Stimulated activated CD8-positive, alpha-beta memory T cell treated with anti-CD3 and anti-CD28 coated beads, Interleukin-4, amount 100 ng/mL, for 48 hours (primary cell): ENCODE measurements around the gene ZNF546.
"Not testable (repeated sequence)": the region's sequence is repeated elsewhere in the genome, so short reads cannot be mapped to it uniquely, and the experiment has no call there.

Experiments used
- DNase-seq: peaks from one replicate; pipeline ENCODE4 v3.0.0-alpha.2; 2020

Gene ZNF546

DNA sequence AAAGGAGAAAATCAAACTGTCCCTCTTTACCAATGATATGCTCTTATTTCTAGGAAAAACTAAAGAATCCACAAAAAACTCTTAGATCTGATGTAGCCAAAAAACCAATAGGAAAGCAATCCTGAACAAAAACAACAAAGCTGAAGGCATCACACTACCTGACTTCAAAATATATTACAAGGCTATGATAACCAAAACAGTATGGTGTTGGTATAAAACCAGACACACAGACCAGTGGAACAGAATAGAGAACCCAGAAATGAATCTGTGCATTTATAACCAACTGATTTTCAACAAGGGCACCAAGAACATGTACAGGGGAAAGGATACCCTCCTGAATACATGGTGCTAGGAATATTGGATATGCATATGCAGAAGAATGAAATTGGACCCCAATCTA is 9.7 kb upstream of the ZNF546 start:
- DNase-seq: no peak

DNA sequence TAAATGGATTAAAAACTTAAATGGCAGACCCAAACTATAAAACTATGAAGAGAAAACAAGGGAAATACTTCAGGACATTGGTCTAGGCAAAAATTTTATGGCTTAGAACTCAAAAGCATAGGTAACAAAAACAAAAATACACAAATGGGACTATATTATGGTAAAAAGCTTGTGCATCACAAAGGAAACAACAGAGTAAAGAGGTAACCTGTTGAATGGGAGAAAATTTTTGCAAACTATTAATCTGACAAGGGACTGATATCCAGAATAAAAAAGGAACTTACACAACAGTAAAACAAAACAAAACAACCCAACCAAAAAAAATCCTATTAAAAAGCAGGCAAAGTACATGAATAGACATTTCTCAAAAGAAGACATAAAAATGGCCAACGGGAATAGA is 9.3 kb upstream of the ZNF546 start:
- no peak for DNase-seq

DNA sequence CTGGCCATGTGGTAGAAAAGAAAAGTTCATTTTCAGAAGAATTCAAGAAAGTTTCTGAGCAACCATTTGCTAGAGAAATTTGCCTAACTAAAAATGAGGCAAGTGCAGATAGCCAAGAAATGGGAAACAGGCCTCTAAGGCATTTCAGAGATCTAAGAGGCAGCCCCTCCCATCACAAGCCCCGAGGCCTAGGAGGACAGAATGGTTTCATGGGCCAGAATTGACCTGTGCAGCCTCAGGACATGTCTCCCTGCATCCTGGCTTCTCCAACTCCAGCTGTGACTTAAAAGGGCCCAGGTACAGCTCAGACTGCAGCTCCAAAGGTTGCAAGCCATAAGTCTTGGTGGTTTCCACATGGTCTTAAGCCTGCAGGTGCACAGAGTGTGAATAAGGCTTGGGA is 3.3 kb upstream of the ZNF546 start:
- DNase-seq: no peak

DNA sequence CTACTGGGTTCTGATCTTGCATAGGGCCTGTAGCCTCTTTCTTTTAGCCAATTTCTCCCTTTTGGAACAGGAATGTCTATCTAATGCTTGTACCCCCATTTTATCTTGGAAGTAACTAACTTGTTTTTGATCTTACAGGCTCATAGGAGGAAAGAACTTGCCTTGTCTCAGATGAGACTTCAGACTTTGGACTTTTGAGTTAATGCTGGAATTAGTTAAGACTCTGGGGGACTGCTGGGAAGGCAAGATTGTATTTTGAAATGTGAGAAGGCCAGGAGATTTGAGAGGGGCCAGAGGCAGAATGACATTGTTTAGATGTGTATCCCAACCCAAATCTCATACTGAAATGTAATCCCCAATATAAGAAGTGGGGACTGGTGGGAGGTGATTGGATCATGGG is 2.5 kb upstream of the ZNF546 start:
- no peak for DNase-seq

DNA sequence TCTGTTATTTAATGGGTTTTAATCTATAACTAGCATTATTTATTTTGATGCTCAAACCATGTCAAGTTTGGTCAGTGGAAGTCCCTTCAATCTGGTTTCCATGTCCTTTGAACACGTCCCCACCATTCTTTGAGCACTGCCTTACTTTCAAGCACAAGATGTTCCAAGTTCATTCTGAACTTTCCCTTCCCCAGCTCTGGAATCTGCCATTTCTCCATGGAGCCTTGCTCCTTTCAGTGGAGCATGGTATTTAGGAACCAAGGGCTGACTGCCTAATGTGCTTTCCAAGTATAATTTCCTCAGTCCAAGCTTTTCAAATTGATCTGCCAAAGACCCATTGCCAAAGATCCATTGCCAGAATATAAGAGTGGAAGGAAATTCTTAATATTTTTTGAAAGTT is 1.1 kb upstream of the ZNF546 start:
- no peak for DNase-seq

DNA sequence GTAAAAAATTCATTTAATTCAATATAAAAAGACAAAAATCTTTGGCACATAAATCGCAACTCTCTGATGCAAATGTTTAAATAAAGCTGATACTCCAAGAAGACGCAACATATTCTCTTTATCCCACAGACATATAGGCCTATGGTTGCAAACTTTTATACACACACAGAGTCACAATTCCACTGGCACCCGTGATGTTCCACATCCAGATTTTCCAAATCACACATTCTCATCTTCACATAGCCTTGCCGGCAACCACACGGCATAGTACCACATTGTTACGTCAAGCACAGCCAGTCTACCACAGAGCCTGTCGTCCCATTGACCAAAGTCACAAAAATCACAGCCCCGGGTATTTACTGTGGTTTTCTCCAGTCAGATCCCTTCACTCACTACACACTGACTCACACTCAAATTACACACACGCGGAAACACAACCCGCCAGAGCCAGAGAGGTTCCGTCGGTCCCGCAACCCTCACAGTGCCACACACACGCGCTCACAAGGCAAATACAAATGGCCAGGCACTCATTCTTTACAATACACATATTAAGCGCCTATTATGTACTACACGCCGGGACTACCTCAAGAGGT is 546 bp upstream of the ZNF546 start:
- DNase-seq: peak; percentile 64

DNA sequence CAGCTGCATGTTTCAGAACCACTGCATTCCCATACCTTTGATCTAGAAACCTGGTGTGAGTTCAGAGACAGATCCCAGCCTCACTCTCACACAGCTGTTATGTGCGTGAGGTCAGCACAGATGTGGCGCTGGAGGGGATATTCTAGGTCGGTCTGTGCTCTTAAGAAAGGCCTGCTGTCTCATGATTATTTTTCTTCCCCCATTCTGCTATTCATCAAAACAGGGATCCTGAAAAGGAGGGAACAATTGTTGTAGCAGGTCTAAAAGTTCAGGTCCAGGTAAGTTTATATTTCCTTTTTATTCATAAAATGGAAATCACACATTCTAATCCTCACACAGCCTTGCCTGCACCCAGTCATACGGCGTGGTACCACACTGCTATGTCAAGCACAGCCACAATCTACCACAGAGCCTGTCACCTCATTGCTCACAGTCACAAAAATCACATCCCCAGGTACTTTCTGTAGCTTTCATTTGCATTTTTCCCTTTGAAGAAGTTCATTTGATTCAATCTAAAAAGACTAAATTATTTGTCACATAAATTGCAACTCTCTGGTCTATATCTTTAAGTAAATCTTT is 867 bp downstream of the ZNF546 start:
- DNase-seq: no peak

DNA sequence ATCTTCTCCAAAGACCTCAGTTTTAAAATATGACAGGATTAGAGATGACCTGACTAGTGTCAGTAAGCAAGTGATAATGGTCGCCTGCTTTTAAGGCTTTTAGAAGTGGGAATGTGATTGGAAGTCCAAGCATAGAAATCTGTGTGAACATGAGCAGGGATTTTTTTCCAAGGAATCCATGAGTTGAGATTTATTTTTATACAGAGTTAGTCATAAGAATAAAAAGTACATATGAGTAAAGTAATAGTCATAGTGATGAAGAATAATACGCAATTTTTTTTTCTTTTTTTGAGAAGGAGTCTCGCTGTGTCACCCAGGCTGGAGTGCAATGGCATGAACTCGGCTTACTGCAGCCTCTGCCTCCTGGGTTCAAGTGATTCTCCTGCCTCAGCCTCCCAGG is 1.6 kb downstream of the ZNF546 start:
- DNase-seq: no peak

DNA sequence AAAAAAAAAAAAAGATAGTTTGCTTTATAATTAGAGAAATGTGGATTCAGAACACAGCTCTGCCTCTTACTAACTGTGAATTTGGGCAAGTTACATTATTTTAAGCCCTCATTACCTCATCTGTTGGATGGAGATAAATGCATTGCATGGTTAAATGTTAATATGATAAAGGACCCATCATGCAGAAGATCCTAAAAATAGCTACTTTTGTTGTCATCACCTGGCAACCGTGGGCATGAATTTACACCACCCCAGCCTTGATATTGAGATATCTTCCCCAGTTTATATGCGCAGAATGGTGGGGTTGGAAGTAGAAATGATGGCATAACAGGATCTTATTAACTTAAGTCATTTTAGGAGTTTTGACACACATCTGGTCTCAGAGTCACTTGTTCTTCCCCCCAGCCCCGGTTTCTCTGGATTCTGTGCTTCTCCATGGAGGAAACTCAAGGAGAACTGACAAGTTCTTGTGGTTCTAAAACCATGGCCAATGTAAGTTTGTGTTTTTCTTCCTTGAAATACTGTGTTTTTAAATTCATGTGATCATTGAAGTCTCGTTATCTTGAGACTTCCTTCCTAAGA is 8.9 kb downstream of the ZNF546 start:
- no peak for DNase-seq

DNA sequence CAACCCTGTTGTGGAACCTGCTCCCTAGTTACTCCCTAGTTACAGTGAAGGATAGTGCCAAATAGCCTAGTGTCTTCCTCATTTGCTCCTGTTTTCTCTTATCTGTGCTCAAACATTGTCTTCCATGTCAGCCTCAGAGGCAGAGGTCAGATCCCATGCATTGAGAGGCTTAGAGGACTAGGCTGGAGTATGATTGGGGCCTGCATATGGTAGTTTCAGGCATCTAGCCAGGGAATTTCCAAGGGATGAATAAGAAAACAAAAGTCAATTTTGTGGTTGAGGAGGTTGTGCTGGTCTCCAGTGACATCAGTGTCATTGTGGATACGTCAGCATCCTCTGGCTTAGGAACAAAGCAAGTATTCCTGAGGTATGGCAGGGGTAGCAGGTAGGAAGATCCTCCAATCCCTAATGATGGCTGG is 9.4 kb downstream of the ZNF546 start:
- DNase-seq: no peak

DNA sequence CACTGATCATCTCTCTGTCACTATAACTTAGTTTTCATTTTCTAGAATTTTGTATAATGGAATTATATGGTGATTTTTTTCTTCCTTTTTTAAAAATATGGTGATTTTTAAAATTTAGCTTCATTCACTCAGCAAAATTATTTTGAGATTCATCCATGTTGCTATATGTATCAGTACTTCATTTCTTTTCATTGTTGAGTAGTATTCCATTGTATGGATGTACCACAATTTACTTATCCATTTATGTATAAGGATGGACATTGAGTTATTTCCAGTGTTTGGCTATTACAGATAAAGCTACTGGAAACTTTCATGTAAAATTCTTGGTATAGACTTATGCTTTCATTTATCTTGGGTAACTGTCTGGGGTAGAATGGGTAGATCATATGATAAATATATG is 12.8 kb downstream of the ZNF546 start:
- DNase-seq: no peak

DNA sequence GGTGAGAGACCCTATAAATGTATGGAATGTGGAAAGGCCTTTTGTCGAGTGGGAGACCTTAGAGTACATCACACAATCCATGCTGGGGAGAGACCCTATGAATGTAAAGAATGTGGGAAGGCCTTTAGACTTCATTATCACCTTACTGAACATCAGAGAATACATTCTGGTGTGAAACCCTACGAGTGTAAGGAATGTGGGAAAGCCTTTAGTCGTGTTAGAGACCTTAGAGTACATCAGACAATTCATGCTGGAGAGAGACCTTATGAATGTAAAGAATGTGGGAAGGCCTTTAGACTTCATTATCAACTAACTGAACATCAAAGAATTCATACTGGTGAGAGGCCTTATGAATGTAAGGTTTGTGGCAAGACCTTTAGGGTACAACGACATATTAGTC is 17.1 kb downstream of the ZNF546 start:
- no peak for DNase-seq

DNA sequence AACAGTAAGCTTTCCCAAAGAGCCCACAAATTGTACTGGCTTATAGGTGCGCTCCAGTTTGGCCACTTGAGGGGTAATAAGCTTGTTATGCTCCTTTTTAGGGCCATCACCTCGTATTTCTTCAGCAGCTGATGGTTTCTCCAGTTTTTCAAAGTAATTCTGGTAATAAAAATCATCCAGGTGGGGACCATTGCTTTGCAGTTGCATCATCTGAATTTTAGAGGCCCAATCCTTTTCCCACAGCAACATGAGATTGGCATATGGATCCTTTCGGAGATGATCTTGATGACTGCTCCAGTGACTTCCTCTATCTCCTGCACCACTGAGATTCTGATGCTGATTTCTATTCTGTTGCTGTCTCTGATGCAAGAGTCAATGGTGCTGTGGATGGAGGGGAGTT is 27.1 kb downstream of the ZNF546 start:
- no peak for DNase-seq

DNA sequence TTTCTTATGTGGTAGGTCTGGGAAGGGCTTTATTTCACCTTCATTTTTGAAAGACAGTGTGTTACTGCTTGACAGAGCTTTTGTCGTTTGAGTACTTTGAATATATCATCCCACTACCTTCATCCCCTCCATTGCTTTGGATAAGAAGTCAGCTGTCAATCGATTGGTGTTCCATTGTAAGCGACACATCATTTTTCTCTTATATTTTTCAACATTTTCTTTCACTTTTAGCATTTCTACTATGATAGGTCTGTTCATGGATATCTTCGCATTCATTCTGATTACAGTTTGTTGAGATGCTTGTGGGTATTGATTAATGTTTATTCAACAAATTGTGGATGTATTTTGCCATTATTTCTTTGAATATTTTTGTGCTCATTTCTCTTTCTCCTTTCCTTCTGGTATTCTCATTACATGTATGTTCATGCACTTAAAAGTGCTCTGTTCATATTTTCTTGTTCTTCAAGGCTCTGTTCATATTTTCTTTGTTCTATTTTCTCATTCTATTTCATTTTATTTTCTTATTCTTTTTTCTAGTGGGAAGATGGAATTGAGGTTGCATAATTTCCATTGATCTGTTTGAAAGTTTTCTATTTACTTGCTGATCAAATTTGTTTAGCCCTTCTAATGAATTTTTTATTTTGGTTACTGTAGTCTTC is 29.2 kb downstream of the ZNF546 start:
- DNase-seq: no peak

DNA sequence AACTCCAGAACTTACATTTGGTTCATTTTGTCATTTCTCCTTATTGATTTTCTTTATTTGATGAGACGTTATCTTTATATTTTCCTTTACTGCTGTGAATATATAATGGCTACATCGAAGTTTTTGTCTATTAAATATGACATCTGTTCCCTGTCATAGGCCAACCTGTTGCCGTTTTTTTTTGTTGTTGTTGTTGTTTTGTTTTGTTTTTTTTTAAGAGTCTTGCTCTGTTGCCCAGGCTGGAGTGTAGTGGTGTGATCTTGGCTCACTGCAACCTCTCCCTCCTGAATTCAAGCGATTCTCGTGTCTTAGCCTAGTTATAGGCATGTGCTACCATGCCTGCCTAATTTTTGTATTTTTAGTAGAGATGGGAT is 29.7 kb downstream of the ZNF546 start:
- DNase-seq: no peak

DNA sequence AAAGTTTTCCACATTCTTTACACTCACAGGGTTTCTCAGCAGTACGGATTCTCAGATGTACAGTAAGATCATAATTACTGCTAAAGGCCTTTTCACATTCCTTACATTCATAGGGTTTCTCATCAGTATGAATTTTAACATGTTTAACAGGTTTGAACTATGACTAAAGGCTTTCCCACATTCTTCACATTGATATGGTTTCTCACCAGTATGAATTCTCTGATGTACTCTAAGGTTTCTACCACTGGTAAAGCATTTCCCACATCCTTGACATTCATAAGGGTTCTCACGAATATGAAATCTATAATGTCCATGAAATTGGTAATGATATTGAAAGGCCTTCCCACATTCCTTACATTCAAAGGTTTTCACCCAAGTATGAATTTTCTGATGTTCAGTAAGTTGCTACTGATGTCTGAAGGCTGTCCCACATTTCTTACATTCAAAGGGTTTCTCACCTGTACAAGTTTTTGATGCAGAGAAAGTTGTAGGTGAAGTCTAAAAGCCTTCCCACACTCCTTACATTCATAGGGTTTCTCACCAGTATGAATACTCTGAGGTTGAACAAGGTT is 37.2 kb downstream of the ZNF546 start:
- DNase-seq: no peak

DNA sequence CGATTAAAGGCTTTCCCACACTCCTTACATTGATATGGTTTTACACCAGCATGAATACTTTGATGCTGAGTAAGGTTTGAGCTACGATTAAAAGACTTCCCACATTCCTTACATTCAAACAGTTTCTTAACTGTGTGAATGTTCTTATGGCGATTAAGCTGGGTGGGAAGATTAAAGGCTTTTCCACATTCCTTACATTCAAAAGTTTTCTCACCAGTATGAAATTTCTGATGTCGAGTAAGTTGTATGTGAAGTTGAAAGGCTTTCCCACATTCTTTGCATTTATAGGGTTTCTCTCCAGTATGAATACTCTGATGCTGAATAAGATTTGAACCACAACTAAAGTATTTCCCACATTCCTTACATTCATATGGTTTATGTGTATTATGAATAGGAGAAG is 39.1 kb downstream of the ZNF546 start:
- no peak for DNase-seq

DNA sequence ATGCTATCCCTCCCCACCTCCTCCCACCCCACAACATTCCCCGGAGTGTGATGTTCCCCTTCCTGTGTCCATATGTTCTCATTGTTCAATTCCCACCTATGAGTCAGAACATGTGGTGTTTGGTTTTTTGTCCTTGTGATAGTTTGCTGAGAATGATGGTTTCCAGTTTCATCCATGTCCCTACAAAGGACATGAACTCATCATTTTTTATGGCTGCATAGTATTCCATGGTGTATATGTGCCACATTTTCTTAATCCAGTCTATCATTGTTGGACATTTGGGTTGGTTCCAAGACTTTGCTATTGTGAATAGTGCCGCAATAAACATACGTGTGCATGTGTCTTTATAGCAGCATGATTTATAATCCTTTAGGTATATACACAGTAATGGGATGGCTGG is 41.2 kb downstream of the ZNF546 start:
- DNase-seq: not testable (repeated sequence)

DNA sequence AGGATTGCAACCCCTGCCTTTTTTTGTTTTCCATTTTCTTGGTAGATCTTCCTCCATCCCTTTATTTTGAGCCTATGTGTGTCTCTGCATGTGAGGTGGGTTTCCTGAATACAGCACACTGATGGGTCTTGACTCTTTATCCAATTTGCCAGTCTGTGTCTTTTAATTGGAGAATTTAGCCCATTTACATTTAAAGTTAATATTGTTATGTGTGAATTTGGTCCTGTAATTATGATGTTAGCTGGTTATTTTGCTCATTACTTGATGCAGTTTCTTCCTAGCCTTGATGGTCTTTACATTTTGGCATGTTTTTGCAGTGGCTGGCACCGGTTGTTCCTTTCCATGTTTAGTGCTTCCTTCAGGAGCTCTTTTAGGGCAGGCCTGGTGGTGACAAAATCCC is 44.9 kb downstream of the ZNF546 start:
- DNase-seq: not testable (repeated sequence)

DNA sequence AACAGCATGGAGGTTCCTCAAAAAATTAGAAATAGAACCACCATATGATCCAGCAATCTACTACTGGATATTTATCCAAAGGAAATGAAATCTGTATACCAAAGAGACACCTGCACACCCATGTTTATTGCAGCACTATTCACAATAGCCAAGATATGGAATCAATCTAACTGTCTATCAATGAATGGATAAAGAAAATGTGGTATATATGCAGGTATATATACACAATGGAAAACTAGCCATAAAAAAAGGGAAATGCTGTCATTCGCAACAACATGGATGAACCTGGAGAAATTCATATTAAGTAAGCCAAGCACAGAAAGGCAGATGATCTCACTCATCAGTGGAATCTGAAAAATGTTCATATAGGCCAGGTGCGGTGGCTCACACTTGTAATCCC is 56.6 kb downstream of the ZNF546 start:
- no peak for DNase-seq

DNA sequence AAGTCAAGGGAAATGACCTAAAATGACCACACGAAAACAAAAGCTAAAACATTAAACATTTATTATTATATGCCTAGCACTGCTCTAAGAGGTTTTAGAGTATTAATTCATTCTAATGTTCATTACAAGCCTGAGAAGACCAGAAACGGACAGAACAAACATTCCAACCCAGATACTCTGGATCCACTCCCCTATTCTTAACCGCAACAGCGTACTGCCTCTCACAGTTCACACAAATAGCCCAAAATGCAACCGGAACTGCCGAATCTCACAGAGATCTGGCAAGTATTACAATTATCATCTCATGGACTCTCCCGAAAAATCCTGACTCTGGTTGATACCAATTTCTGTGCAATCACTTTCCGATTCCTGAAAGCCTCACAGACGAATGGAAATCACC is 57.8 kb downstream of the ZNF546 start:
- DNase-seq: no peak

DNA sequence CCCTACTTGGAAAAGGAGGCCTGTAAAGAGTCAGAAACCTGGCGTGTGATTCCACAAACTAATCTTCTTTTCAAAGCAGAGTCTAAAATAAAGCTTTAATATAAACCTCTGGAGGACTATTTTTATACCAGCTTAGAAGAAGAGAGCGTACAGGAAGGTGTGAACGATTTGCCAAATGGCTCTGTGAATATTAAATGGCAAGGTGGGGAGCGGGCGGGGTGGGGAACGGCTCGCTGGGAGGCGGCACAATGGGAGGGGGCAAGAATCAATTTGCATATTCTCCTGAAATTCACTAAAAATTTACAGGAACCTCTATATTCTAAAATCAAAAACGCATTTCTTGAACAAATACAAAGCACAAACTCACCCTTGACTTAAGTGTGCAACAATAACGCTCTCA is 58.2 kb downstream of the ZNF546 start:
- no peak for DNase-seq

DNA sequence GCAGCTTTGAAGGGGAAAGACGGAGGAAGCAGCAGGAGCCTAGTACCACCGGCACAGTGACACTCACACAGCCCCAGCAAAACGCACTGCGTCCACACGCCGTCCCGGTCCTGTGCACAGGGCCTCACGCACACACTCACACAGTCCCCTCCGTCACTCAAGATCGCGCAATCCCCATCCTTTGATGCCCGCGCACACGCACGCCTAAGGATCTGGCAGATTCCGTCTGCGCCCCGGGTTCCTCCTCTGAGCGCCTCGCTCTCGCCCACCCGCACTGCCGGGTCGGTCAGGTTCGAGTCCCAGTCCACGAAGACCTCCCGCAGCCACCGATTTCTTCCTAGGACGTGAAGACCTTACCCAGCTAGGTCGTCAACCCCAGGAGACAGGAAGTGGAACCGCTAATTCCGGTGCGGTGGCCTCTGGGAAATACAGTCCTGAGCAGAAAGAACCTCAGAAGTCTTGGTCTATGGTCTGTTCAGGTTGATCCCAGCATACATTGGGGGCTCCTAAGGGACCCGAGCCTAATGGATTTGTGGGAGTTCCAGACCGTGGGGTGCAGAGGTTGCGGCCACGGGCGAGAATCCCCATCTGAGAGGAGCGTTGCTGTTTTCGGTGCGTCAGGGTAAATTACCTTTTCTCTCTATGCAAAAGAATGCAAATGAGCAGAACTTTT is 59.1 kb downstream of the ZNF546 start, which contains the start of gene ZNF780B:
Gene ZNF780B, minus strand, starts transcription at position 400 of the 673 bp plus-strand sequence. CDS start 5,899 bp downstream, outside the sequence.
- peak; percentile 80 for DNase-seq
